B cell (primary cell): ENCODE data around the gene SNRPB2. TPM values are rescaled to one million over a fixed set of nuclear protein-coding genes. Genes with fewer than 3 reads are reported as not detected.

Experiments used
- ATAC-seq: fragments of 200-7000 bp; cut with Tn5 transposase; one replicate; pipeline ENCODE4 v1.10.0; 2021; ENCODE audit warnings: low read depth, mild to moderate bottlenecking, moderate number of reproducible peaks, moderate library complexity
- CTCF ChIA-PET: fragments of 350-600 bp; sonication (Branson Sonifier 250); formaldehyde crosslinking; loops from one replicate; lab custom pipeline; 2021; ENCODE audit warnings: antibody characterized with exemption, inconsistent platforms; lab: Charles Lee
- POLR2A ChIA-PET: fragments of 350-600 bp; sonication (Branson Sonifier 250); formaldehyde crosslinking; loops from one replicate; lab custom pipeline; 2021; ENCODE audit warnings: antibody characterized with exemption; lab: Charles Lee
- DNase-seq: peaks from one replicate; pipeline ENCODE4 v3.0.0; 2013
- H2AFZ ChIP-seq: 2 replicates; pipeline ENCODE4 v1.6.1; 2012; ENCODE audit warnings: mild to moderate bottlenecking, low read depth, low read length; ENCODE audit not compliant: insufficient read depth, poor library complexity, severe bottlenecking
- H3K27ac ChIP-seq, 2 donors: 1 replicate in 1 of 2; 2 replicates in 1 of 2; pipeline ENCODE4 v1.5.1; 2012 to 2013; ENCODE audit warnings: low read length in 2 of 2, mild to moderate bottlenecking in 2 of 2, moderate library complexity in 1 of 2
- H3K27me3 ChIP-seq, 4 experiments: fragments of 200-600 bp in 1 of 4; sonication (generic) in 1 of 4; replicated peaks in 1 of 4; 1 replicate in 2 of 4; 2 replicates in 2 of 4; pipeline versions ENCODE4 v1.6.1 to v1.7.0; 2013 to 2016; ENCODE audit warnings: low read length in 3 of 4, mild to moderate bottlenecking in 2 of 4, mixed read lengths in 1 of 4, moderate library complexity in 1 of 4; ENCODE audit not compliant: insufficient read depth in 4 of 4, control insufficient read depth in 3 of 4; ENCODE audit errors: control extremely low read depth in 1 of 4
- H3K36me3 ChIP-seq, 2 experiments: replicated peaks in 1 of 2; 1 replicate in 1 of 2; 2 replicates in 1 of 2; pipeline versions ENCODE4 v1.6.1 to v1.7.1; 2013; ENCODE audit warnings: low read length in 1 of 2; ENCODE audit not compliant: insufficient read depth in 2 of 2, control insufficient read depth in 1 of 2; ENCODE audit errors: control extremely low read depth in 1 of 2, extremely low read depth in 1 of 2
- H3K4me1 ChIP-seq, 2 donors: fragments of 200-600 bp in 1 of 2; sonication (generic) in 1 of 2; 1 replicate in 1 of 2; 2 replicates in 1 of 2; pipeline versions ENCODE4 v1.5.1 to v1.6.1; 2013 to 2017; ENCODE audit warnings: low read length in 2 of 2; ENCODE audit not compliant: control insufficient read depth in 2 of 2, insufficient read depth in 2 of 2
- H3K4me2 ChIP-seq: replicated peaks from 2 replicates; pipeline ENCODE3; 2012; ENCODE audit warnings: mild to moderate bottlenecking, low read depth, low read length; ENCODE audit not compliant: poor library complexity, severe bottlenecking
- H3K4me3 ChIP-seq, 5 experiments: fragments of 200-600 bp in 1 of 5; sonication (generic) in 1 of 5; 1 replicate in 3 of 5; 2 replicates in 2 of 5; pipeline versions ENCODE4 v1.5.1 to v1.7.0; 2011 to 2016; ENCODE audit warnings: low read length in 4 of 5, mild to moderate bottlenecking in 4 of 5, low read depth in 2 of 5, control low read depth in 1 of 5, moderate library complexity in 1 of 5; ENCODE audit not compliant: insufficient read depth in 1 of 5; ENCODE audit errors: control extremely low read depth in 1 of 5, extremely low read depth in 1 of 5
- H3K79me2 ChIP-seq: fragments of 200-600 bp; sonication (generic); one replicate; pipeline ENCODE4 v1.6.0; 2016; ENCODE audit warnings: low read length; ENCODE audit not compliant: control insufficient read depth, insufficient read depth
- H3K9ac ChIP-seq: fragments of 200-600 bp; sonication (generic); 2 replicates; pipeline ENCODE4 v1.6.1; 2017; ENCODE audit warnings: mild to moderate bottlenecking, low read length, moderate library complexity
- H3K9me3 ChIP-seq, 3 donors: one replicate each; pipeline versions ENCODE4 v1.6.1 to v1.7.1; 2013; ENCODE audit warnings: low read length in 2 of 3; ENCODE audit not compliant: control insufficient read depth in 2 of 3, insufficient read depth in 1 of 3; ENCODE audit errors: control extremely low read depth in 1 of 3
- H4K20me1 ChIP-seq: 2 replicates; pipeline ENCODE4 v1.6.0; 2012; ENCODE audit warnings: mild to moderate bottlenecking, low read length; ENCODE audit not compliant: insufficient read depth, control insufficient read depth, poor library complexity, severe bottlenecking
- H3K27ac Mint-ChIP-seq: one replicate; pipeline ENCODE4 v1.8.0; 2021; ENCODE audit warnings: mixed read lengths
- H3K27me3 Mint-ChIP-seq: one replicate; pipeline ENCODE4 v1.8.0; 2021; ENCODE audit warnings: mixed read lengths
- H3K4me1 Mint-ChIP-seq: one replicate; pipeline ENCODE4 v1.8.0; 2021; ENCODE audit warnings: mixed read lengths
- H3K4me3 Mint-ChIP-seq: one replicate; pipeline ENCODE4 v1.8.0; 2021; ENCODE audit warnings: mixed read lengths
- H3K9me3 Mint-ChIP-seq: one replicate; pipeline ENCODE4 v1.8.0; 2022; ENCODE audit warnings: mixed read lengths; ENCODE audit not compliant: insufficient read depth
- EZH2 ChIP-seq: IDR thresholded peaks from 2 replicates; pipeline ENCODE4 v1.6.1; 2012; ENCODE audit warnings: borderline replicate concordance, low read depth, mild to moderate bottlenecking, moderate library complexity, low read length; ENCODE audit not compliant: insufficient read depth, poor library complexity, severe bottlenecking
- WGBS: methylation state at CpG from one replicate; pipeline ENCODE4 v1.1.5; 2013; ENCODE audit warnings: missing lambda C conversion rate; ENCODE audit not compliant: insufficient coverage; 5-methylcytosine and 5-hydroxymethylcytosine counted together
- intact Hi-C: fragments of 100-400 bp; cut with micrococcal nuclease; formaldehyde crosslinking; loops from one replicate; pipeline ENCODE4 v1.10.0; 2022
- polyA plus RNA-seq: library from polyadenylated mRNA; depleted of rRNA; stranded (reverse); fragments of >200 nt; gene quantifications from 2 replicates; pipeline ENCODE4 v1.2.3, GENCODE V29; 2012
- total RNA-seq, 2 donors: library from RNA; stranded (reverse); fragments of 120-200 nt in 1 of 2; gene quantifications; 1 replicate in 1 of 2; 2 replicates in 1 of 2; pipeline versions ENCODE4 v1.2.3 to v1.2.4, GENCODE V29; 2013 to 2022
- TF ChIP-seq, protein P1 (sequence below): fragments of 200-600 bp; IDR thresholded peaks from one replicate; pipeline ENCODE4 v1.8.0; 2022; ENCODE audit warnings: antibody characterized with exemption, mild to moderate bottlenecking

SNRPB2 gene
- total and polyA plus RNA-seq, 2 donors (not counting 1 experiment from before 2014, with no cell fraction given), result 22.4 to 38.3 TPM

- Histone ChIP-seq H4K20me1 (no peaks in the 10 kb centered on the region), H3K9ac (no peak overlapping the region), H3K36me3 (no peaks in the 10 kb centered on the region), H3K9me3 (peaks cover 0 to 7% (median 4%) of the 10 kb centered on the region in 3 donors), H3K27ac (no peak overlapping the region), H3K27me3 (peaks cover 0 to 3% (median 0%) of the 10 kb centered on the region in 4 experiments), H3K4me1 (no peaks in the 10 kb centered on the region), H3K4me2 (no peak overlapping the region), H3K4me3 (no peak overlapping the region), H3K79me2 (no peaks in the 10 kb centered on the region), H2AFZ (no peak overlapping the region)
- POLR2A ChIA-PET, result no interaction called here
- H3K4me1 Mint-ChIP-seq, result no peaks in the 10 kb centered on the region
- intact Hi-C loops, result no loop called here
- WGBS, result no CpG with 5 or more reads among the region's 1 CpG
- TF ChIP-seq, protein P1, sequence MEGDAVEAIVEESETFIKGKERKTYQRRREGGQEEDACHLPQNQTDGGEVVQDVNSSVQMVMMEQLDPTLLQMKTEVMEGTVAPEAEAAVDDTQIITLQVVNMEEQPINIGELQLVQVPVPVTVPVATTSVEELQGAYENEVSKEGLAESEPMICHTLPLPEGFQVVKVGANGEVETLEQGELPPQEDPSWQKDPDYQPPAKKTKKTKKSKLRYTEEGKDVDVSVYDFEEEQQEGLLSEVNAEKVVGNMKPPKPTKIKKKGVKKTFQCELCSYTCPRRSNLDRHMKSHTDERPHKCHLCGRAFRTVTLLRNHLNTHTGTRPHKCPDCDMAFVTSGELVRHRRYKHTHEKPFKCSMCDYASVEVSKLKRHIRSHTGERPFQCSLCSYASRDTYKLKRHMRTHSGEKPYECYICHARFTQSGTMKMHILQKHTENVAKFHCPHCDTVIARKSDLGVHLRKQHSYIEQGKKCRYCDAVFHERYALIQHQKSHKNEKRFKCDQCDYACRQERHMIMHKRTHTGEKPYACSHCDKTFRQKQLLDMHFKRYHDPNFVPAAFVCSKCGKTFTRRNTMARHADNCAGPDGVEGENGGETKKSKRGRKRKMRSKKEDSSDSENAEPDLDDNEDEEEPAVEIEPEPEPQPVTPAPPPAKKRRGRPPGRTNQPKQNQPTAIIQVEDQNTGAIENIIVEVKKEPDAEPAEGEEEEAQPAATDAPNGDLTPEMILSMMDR, result no peak
- TF ChIP-seq EZH2, result no peak
- H3K9me3 Mint-ChIP-seq, result peaks cover 16% of the 10 kb centered on the region
- H3K27ac Mint-ChIP-seq, result no peak overlapping the region
- no peak for DNase-seq
- CTCF ChIA-PET, result no interaction called here
- H3K27me3 Mint-ChIP-seq, result peaks cover 19% of the 10 kb centered on the region
- ATAC-seq, result no peak
- H3K4me3 Mint-ChIP-seq, result no peak overlapping the region
Observed at GRCh38 chr20:16778159-16778558, 48.3 kb downstream of the SNRPB2 start.

DNA sequence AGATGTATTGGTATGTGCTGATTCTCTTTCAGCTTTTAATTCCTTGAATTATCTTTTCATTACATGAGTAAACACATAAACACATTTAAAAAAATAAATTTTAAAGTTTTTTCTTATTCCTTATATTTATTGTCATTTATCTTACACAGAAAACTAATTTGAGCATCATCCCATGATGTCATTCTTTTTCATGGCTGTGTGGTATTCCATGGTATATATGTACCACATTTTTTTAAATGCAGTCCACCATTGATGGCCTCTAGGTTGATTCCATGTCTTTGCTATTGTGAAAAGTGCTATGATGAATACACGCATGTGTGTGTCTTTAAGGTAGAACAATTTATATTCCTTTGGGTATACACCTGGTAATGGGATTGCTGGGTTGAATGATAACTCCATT lies 51.7 kb downstream of the SNRPB2 start:
- no peaks in the 10 kb centered on the region for H3K27me3 ChIP-seq
- ChIA-PET POLR2A (no interaction called here), CTCF (interaction anchor here (0.8 to 2.0 kb wide), 2 partner anchors 19 to 21 kb away, joined by 3 to 7 read pairs; no protein-coding TSS in a partner anchor)
- no CpG with 5 or more reads among the region's 1 CpG for WGBS
- DNase-seq (no peak), ATAC-seq (no peak)
- Mint-ChIP-seq H3K27me3 (peaks cover 5% of the 10 kb centered on the region), H3K4me1 (no peaks in the 10 kb centered on the region), H3K27ac (no peak overlapping the region), H3K4me3 (no peak overlapping the region), H3K9me3 (peaks cover 14% of the 10 kb centered on the region)
- H2AFZ ChIP-seq, result no peak overlapping the region
- no peak for TF ChIP-seq EZH2
- TF ChIP-seq, protein P1, result no peak
- no peaks in the 10 kb centered on the region for H3K79me2 ChIP-seq
- H3K4me3 ChIP-seq, result no peak overlapping the region
- H3K27ac ChIP-seq, result no peak overlapping the region
- intact Hi-C loops, result no loop called here
- no peaks in the 10 kb centered on the region for H3K4me1 ChIP-seq
- peaks cover 0 to 3% (median 0%) of the 10 kb centered on the region in 3 donors for H3K9me3 ChIP-seq
- H3K36me3 ChIP-seq, result no peaks in the 10 kb centered on the region
- no peaks in the 10 kb centered on the region for H4K20me1 ChIP-seq
- H3K4me2 ChIP-seq, result no peak overlapping the region
- no peak overlapping the region for H3K9ac ChIP-seq
